DOHH2 (cell line): ENCODE results near the gene LSAMP.

Experiments
- CTCF ChIP-seq: fragments of 200-600 bp; sonication (generic); IDR thresholded peaks from one replicate; pipeline ENCODE4 v1.5.1; 2014; ENCODE audit warnings: antibody characterized with exemption, mild to moderate bottlenecking, low read depth, low read length; ENCODE audit not compliant: poor library complexity, severe bottlenecking
- EZH2phosphoT487 ChIP-seq: fragments of 200-600 bp; sonication (generic); IDR thresholded peaks from 2 replicates; pipeline ENCODE4 v1.6.1; 2017; ENCODE audit warnings: borderline replicate concordance, mild to moderate bottlenecking, antibody characterized with exemption, low read length, moderate library complexity, mixed read lengths

GRCh38 chr3:116423374-116423773 lies 21.9 kb downstream of the LSAMP start:
- TF ChIP-seq CTCF (no peak), EZH2phosphoT487 (no peak)
